ENCODE results near the gene EXOC3. TPM values are rescaled to one million over a fixed set of nuclear protein-coding genes. Genes with fewer than 3 reads are reported as not detected.

Gene EXOC3
- total RNA-seq, 1 donor from 2014 or later, result 55.4 TPM

DNA sequence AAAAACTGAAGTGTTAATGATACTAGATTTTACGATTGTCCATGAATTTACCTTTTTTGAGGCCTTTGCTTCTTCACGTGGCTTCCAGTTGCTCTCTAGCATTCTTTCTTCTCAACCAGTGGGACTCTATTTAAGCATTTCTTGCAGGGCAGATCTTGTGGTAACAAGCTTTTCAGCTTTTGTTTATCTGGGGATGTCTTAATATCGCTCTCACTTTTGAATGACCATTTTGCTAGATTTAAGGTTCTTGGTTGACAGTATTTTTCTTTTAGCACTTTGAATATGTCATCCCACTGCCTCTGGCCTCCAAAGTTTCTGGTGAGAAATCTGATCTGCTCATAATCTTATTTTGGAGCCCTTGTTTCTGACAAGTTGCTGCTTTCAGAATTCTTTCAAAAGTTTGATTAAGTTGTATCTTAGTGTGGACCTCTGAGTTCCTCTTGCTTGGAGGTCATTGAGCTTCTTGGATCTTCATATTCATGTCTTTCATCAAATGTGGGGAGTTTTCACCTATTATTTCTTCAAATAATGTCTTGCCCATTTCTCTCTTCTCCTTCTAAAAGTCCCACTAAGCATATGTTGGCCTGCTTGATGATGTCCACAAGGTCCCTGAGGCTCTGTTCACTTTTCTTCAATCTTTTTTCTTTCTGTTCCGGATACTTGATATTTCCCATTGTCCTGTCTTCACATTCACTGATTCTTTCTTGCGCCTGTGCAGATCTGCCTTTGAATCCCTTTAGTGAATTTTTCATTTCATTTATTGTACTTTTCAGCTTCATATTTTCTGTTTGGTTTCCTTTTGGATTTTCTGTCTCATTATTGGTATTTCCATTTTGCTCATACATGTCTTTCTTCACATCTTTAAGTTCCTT lies 8.8 kb downstream of the EXOC3 start:
- H3K36me3 Mint-ChIP-seq (ENCODE audit: unreplicated experiment), result peaks cover 39% of the 10 kb centered on the region
- no peak overlapping the region for H3K4me3 Mint-ChIP-seq (ENCODE audit: unreplicated experiment)
- H3K9me3 Mint-ChIP-seq (ENCODE audit: unreplicated experiment), result peaks cover 10% of the 10 kb centered on the region
- H3K27me3 Mint-ChIP-seq (ENCODE audit: unreplicated experiment), result peaks cover 3% of the 10 kb centered on the region
- H3K4me1 Mint-ChIP-seq (ENCODE audit: low read depth, unreplicated experiment), result no peaks in the 10 kb centered on the region
- DNase-seq, result no peak
- TF ChIP-seq, protein P1, sequence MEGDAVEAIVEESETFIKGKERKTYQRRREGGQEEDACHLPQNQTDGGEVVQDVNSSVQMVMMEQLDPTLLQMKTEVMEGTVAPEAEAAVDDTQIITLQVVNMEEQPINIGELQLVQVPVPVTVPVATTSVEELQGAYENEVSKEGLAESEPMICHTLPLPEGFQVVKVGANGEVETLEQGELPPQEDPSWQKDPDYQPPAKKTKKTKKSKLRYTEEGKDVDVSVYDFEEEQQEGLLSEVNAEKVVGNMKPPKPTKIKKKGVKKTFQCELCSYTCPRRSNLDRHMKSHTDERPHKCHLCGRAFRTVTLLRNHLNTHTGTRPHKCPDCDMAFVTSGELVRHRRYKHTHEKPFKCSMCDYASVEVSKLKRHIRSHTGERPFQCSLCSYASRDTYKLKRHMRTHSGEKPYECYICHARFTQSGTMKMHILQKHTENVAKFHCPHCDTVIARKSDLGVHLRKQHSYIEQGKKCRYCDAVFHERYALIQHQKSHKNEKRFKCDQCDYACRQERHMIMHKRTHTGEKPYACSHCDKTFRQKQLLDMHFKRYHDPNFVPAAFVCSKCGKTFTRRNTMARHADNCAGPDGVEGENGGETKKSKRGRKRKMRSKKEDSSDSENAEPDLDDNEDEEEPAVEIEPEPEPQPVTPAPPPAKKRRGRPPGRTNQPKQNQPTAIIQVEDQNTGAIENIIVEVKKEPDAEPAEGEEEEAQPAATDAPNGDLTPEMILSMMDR (IDR thresholded peaks at IDR 0.05; ENCODE audit: partially characterized antibody, unreplicated experiment), result no peak
- no peak overlapping the region for H3K27ac Mint-ChIP-seq (ENCODE audit: unreplicated experiment)

DNA sequence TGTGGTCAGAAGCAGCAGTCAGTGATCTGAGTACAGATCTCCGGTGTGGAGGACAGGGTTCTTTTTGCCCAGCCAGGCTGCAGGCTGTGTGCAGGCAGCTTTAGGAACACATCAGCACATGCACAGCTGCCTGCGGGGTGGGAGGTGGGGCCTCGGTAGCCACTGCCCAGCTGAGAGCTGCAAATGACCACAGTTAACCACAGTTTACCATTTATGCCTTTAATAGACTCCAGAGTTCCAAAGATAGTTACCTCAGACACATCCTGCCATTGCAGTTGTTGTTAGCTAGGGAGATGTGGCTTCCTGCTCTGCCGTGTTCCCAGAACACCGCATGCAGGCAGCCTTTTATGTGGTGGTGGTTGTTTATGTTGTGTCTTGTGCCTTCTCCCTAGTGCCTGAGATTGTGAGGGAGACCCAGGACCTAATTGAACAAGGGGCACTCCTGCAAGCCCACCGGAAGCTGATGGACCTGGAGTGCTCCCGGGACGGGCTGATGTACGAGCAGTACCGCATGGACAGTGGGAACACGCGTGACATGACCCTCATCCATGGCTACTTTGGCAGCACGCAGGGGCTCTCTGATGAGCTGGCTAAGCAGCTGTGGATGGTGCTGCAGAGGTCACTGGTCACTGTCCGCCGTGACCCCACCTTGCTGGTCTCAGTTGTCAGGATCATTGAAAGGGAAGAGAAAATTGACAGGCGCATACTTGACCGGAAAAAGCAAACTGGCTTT lies 10.2 kb downstream of the EXOC3 start:
- Mint-ChIP-seq H3K9me3 (ENCODE audit: unreplicated experiment) (peaks cover 10% of the 10 kb centered on the region), H3K4me3 (ENCODE audit: unreplicated experiment) (no peak overlapping the region), H3K27me3 (ENCODE audit: unreplicated experiment) (peaks cover 3% of the 10 kb centered on the region), H3K4me1 (ENCODE audit: low read depth, unreplicated experiment) (no peaks in the 10 kb centered on the region), H3K27ac (ENCODE audit: unreplicated experiment) (no peak overlapping the region), H3K36me3 (ENCODE audit: unreplicated experiment) (peaks cover 39% of the 10 kb centered on the region)
- TF ChIP-seq, protein P1 (IDR thresholded peaks at IDR 0.05; ENCODE audit: partially characterized antibody, unreplicated experiment), result no peak
- DNase-seq, result no peak

DNA sequence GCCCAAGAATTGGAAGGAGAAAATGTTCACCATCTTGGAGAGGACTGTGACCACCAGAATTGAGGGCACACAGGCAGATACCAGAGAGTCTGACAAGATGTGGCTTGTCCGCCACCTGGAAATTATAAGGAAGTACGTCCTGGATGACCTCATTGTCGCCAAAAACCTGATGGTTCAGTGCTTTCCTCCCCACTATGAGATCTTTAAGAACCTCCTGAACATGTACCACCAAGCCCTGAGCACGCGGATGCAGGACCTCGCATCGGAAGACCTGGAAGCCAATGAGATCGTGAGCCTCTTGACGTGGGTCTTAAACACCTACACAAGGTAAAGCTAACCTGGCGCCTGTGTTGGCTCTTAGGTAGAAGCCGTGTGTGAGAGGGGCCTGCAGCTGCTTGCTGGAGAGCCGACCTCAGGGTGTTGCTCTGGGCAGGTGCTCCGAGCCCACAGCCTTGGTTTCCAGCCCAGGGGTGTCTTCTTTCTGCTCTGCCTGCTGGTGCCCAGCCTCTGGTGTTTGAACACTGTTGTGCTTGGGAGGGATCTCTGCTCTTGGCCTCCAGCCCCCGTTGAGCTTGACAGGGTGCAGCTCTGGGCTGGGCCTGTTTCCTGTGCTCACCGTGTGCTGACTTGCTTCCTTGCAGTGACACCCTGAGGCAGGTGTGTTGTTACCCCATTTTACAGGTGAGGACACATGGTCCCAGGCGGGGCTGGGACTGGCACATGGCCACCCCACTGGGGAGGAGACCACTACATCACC lies 10.9 kb downstream of the EXOC3 start:
- Mint-ChIP-seq H3K4me1 (ENCODE audit: low read depth, unreplicated experiment) (no peaks in the 10 kb centered on the region), H3K36me3 (ENCODE audit: unreplicated experiment) (peaks cover 39% of the 10 kb centered on the region), H3K27ac (ENCODE audit: unreplicated experiment) (no peak overlapping the region), H3K27me3 (ENCODE audit: unreplicated experiment) (peaks cover 3% of the 10 kb centered on the region), H3K4me3 (ENCODE audit: unreplicated experiment) (no peak overlapping the region), H3K9me3 (ENCODE audit: unreplicated experiment) (peaks cover 8% of the 10 kb centered on the region)
- DNase-seq, result no peak
- TF ChIP-seq, protein P1 (IDR thresholded peaks at IDR 0.05; ENCODE audit: partially characterized antibody, unreplicated experiment), result no peak

DNA sequence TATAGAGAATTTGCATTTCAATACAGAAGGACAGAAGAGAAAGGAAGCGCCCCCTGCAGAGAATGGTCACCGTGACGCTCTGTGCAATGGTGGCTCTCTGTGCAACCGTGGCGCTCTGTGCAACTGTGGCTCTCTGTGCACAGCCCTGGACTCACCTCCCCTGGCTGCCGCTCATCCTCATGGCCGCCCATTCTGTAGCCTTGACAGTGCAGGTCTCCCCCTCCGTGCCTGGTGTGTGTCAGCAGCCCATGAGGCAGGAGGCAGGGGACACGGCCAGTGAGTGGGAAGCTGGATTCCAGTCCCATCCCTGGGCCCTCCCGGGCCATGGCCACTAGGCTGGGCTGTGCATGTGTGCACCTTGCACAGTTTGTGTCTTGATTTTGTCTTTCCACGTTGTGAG lies 12.0 kb downstream of the EXOC3 start:
- DNase-seq, result peak; percentile 5
- peaks cover 8% of the 10 kb centered on the region for H3K9me3 Mint-ChIP-seq (ENCODE audit: unreplicated experiment)
- H3K27ac Mint-ChIP-seq (ENCODE audit: unreplicated experiment), result no peak overlapping the region
- no peaks in the 10 kb centered on the region for H3K4me1 Mint-ChIP-seq (ENCODE audit: low read depth, unreplicated experiment)
- H3K27me3 Mint-ChIP-seq (ENCODE audit: unreplicated experiment), result peaks cover 5% of the 10 kb centered on the region
- peaks cover 48% of the 10 kb centered on the region for H3K36me3 Mint-ChIP-seq (ENCODE audit: unreplicated experiment)
- TF ChIP-seq, protein P1 (IDR thresholded peaks at IDR 0.05; ENCODE audit: partially characterized antibody, unreplicated experiment), result no peak
- H3K4me3 Mint-ChIP-seq (ENCODE audit: unreplicated experiment), result no peak overlapping the region
